H9 (cell line): ENCODE measurements around the gene TMEM126A. TPM values are rescaled to one million over a fixed set of nuclear protein-coding genes. Genes with fewer than 3 reads are reported as not detected.
"Not testable (repeated sequence)": the region's sequence is repeated elsewhere in the genome, so short reads cannot be mapped to it uniquely, and the experiment has no call there.

Experiments used
- DNase-seq: peaks from one replicate; pipeline ENCODE4 v3.0.0-alpha.2; 2017
- H2AFZ ChIP-seq: one replicate; pipeline ENCODE4 v1.6.1; 2013; ENCODE audit warnings: mild to moderate bottlenecking, low read length, control low read depth, moderate library complexity
- H2AK5ac ChIP-seq: 2 replicates; pipeline ENCODE4 v1.6.1; 2013; ENCODE audit warnings: low read length, control low read depth, mixed read lengths; ENCODE audit not compliant: insufficient read length
- H2BK120ac ChIP-seq: one replicate; pipeline ENCODE4 v1.6.1; 2013; ENCODE audit warnings: low read depth, mild to moderate bottlenecking, low read length, control low read depth, inconsistent platforms; ENCODE audit not compliant: poor library complexity, severe bottlenecking
- H2BK12ac ChIP-seq: 2 replicates; pipeline ENCODE4 v1.6.1; 2013; ENCODE audit warnings: low read length, control low read depth, mixed read lengths, low read depth; ENCODE audit not compliant: insufficient read length
- H2BK15ac ChIP-seq: 2 replicates; pipeline ENCODE4 v1.6.1; 2013; ENCODE audit warnings: low read depth, low read length, control low read depth
- H2BK20ac ChIP-seq: one replicate; pipeline ENCODE4 v1.6.1; 2013; ENCODE audit warnings: low read depth, mild to moderate bottlenecking, low read length, control low read depth, inconsistent platforms; ENCODE audit not compliant: poor library complexity, severe bottlenecking
- H2BK5ac ChIP-seq: 2 replicates; pipeline ENCODE4 v1.6.1; 2013; ENCODE audit warnings: low read length, control low read depth, mixed read lengths; ENCODE audit not compliant: insufficient read length
- H3K14ac ChIP-seq: 2 replicates; pipeline ENCODE4 v1.6.1; 2013; ENCODE audit warnings: low read length, control low read depth; ENCODE audit not compliant: insufficient read depth
- H3K18ac ChIP-seq: 2 replicates; pipeline ENCODE4 v1.6.1; 2013; ENCODE audit warnings: low read depth, mild to moderate bottlenecking, mixed read lengths, low read length, control low read depth; ENCODE audit not compliant: insufficient read length
- H3K23ac ChIP-seq: 2 replicates; pipeline ENCODE4 v1.6.1; 2013; ENCODE audit warnings: low read length, control low read depth, mixed read lengths, low read depth; ENCODE audit not compliant: insufficient read length
- H3K23me2 ChIP-seq: 2 replicates; pipeline ENCODE4 v1.6.1; 2013; ENCODE audit warnings: low read depth, mild to moderate bottlenecking, mixed read lengths, low read length, control low read depth; ENCODE audit not compliant: insufficient read length, poor library complexity, severe bottlenecking
- H3K27ac ChIP-seq: 2 replicates; pipeline ENCODE4 v1.5.1; 2013; ENCODE audit warnings: low read length, control low read depth, mixed read lengths, low read depth; ENCODE audit not compliant: insufficient read length
- H3K27me3 ChIP-seq: 2 replicates; pipeline ENCODE4 v1.6.1; 2013; ENCODE audit warnings: low read length, control low read depth, inconsistent platforms; ENCODE audit not compliant: insufficient read depth
- H3K4ac ChIP-seq: 2 replicates; pipeline ENCODE4 v1.6.1; 2013; ENCODE audit warnings: low read depth, mild to moderate bottlenecking, control low read depth, inconsistent platforms, low read length, moderate library complexity
- H3K4me1 ChIP-seq: 2 replicates; pipeline ENCODE4 v1.6.1; 2013; ENCODE audit warnings: low read length, control low read depth, inconsistent platforms; ENCODE audit not compliant: insufficient read depth
- H3K4me2 ChIP-seq: 2 replicates; pipeline ENCODE4 v1.6.1; 2013; ENCODE audit warnings: low read length, control low read depth, mixed read lengths; ENCODE audit not compliant: insufficient read length, insufficient read depth
- H3K56ac ChIP-seq: 2 replicates; pipeline ENCODE4 v1.6.1; 2013; ENCODE audit warnings: low read depth, mild to moderate bottlenecking, mixed read lengths, low read length, control low read depth; ENCODE audit not compliant: insufficient read length
- H3K79me1 ChIP-seq: 2 replicates; pipeline ENCODE4 v1.6.1; 2013; ENCODE audit warnings: low read depth, mild to moderate bottlenecking, moderate library complexity, low read length, control low read depth, inconsistent platforms; ENCODE audit not compliant: insufficient read depth, poor library complexity, severe bottlenecking
- H3K79me2 ChIP-seq: 2 replicates; pipeline ENCODE4 v1.6.1; 2013; ENCODE audit warnings: low read length, control low read depth, inconsistent platforms; ENCODE audit not compliant: insufficient read depth
- H3K9ac ChIP-seq: 2 replicates; pipeline ENCODE4 v1.6.1; 2013; ENCODE audit warnings: low read length, control low read depth, mixed read lengths; ENCODE audit not compliant: insufficient read length; ENCODE audit errors: extremely low read depth
- H3K9me3 ChIP-seq: one replicate; pipeline ENCODE4 v1.6.1; 2013; ENCODE audit warnings: low read depth, low read length, inconsistent platforms; ENCODE audit not compliant: control insufficient read depth
- H3T11ph ChIP-seq: one replicate; pipeline ENCODE4 v1.6.1; 2013; ENCODE audit warnings: mild to moderate bottlenecking, low read length, control low read depth, inconsistent platforms
- H4K20me1 ChIP-seq: one replicate; pipeline ENCODE4 v1.6.1; 2013; ENCODE audit not compliant: control insufficient read depth, insufficient read length, insufficient read depth
- H4K5ac ChIP-seq: 2 replicates; pipeline ENCODE4 v1.6.1; 2013; ENCODE audit warnings: low read depth, mild to moderate bottlenecking, mixed read lengths, low read length, control low read depth; ENCODE audit not compliant: insufficient read length
- H4K8ac ChIP-seq: replicated peaks from 2 replicates; pipeline ENCODE4 v1.6.1; 2013; ENCODE audit warnings: low read length, control low read depth, mixed read lengths, low read depth; ENCODE audit not compliant: insufficient read length
- H4K91ac ChIP-seq: 2 replicates; pipeline ENCODE4 v1.6.1; 2013; ENCODE audit warnings: low read depth, mild to moderate bottlenecking, moderate library complexity, mixed read lengths, low read length, control low read depth; ENCODE audit not compliant: insufficient read length
- H3K27ac Mint-ChIP-seq, 3 experiments: 2 replicates in 2 of 3; 3 replicates in 1 of 3; pipeline ENCODE4 v1.8.0; 2020 to 2021; ENCODE audit warnings: mixed read lengths in 3 of 3, mild to moderate bottlenecking in 1 of 3, moderate library complexity in 1 of 3
- H3K27me3 Mint-ChIP-seq: 2 replicates; pipeline ENCODE4 v1.8.0; 2021; ENCODE audit warnings: low read depth, mild to moderate bottlenecking, moderate library complexity, mixed read lengths
- H3K36me3 Mint-ChIP-seq, 3 experiments: 2 replicates in 2 of 3; 3 replicates in 1 of 3; pipeline ENCODE4 v1.8.0; 2020 to 2021; ENCODE audit warnings: low read depth in 3 of 3, mixed read lengths in 3 of 3; ENCODE audit not compliant: insufficient read depth in 1 of 3
- H3K4me1 Mint-ChIP-seq, 2 experiments: 2 replicates each; pipeline ENCODE4 v1.8.0; 2020; ENCODE audit warnings: mixed read lengths in 2 of 2
- H3K4me3 Mint-ChIP-seq, 2 experiments: 2 replicates in 1 of 2; 3 replicates in 1 of 2; pipeline ENCODE4 v1.8.0; 2020 to 2021; ENCODE audit warnings: mild to moderate bottlenecking in 2 of 2, mixed read lengths in 2 of 2, moderate library complexity in 1 of 2
- H3K9me3 Mint-ChIP-seq, 2 experiments: 2 replicates in 1 of 2; 3 replicates in 1 of 2; pipeline ENCODE4 v1.8.0; 2020; ENCODE audit warnings: mild to moderate bottlenecking in 2 of 2, mixed read lengths in 2 of 2, moderate library complexity in 1 of 2
- WGBS: extraction: QIAGEN DNeasy Blood & Tissue Kit; methylation state at CpG from one replicate; pipeline ENCODE4 v1.1.7; 2013; ENCODE audit warnings: missing lambda C conversion rate, low lambda C conversion rate, mixed read lengths; ENCODE audit not compliant: insufficient read length; ENCODE audit errors: extremely low coverage; 5-methylcytosine and 5-hydroxymethylcytosine counted together
- total RNA-seq: library from RNA; stranded (reverse); gene quantifications from 2 replicates; pipeline ENCODE4 v1.2.1, GENCODE V29; 2021
- TF ChIP-seq, protein P1 (sequence below): fragments of 200-600 bp; sonication (generic); conservative IDR thresholded peaks from 3 replicates; pipeline ENCODE4 v1.8.0; 2021; ENCODE audit warnings: antibody characterized with exemption, mild to moderate bottlenecking

The TMEM126A gene
- total RNA-seq, 1 experiment from 2014 or later = 28.0 TPM

DNA sequence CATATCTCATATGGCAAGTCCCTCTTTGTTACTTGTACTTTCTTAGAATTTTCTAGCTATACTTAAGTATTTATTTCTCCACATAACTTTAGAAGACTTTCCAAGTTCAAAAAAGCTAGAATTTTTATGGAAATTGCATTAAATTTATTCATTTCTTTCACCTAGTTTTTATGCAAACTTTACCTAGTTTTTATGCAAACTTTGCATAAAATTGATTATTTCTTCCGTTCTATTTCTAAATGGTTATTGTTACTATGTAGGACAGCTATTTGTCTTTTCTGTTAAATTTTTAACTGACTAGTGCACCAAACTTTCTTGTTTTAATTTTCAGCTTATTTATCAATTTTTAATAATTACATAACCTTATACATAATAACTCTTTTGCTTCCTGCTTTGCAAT lies 20.4 kb downstream of the TMEM126A start:
- no peak overlapping the region for H4K91ac ChIP-seq
- Mint-ChIP-seq H3K36me3 (peaks cover 15 to 17% (median 15%) of the 10 kb centered on the region in 3 experiments), H3K9me3 (peaks cover 22 to 24% of the 10 kb centered on the region in 2 experiments), H3K27me3 (peaks cover 34% of the 10 kb centered on the region), H3K4me3 (no peak overlapping the region), H3K4me1 (peaks cover 12 to 17% of the 10 kb centered on the region in 2 experiments), H3K27ac (no peak overlapping the region)
- H2BK15ac ChIP-seq = no peak overlapping the region
- no peaks in the 10 kb centered on the region for H3K9me3 ChIP-seq
- H3K27me3 ChIP-seq = no peaks in the 10 kb centered on the region; the same call in 1 of the 2 replicates
- no peak overlapping the region for H4K8ac ChIP-seq
- no peak overlapping the region for H3K27ac ChIP-seq
- H3K23ac ChIP-seq = no peak overlapping the region
- DNase-seq = no peak
- no peak overlapping the region for H2BK20ac ChIP-seq
- no peak overlapping the region for H2BK12ac ChIP-seq
- H3K14ac ChIP-seq = no peak overlapping the region
- no peak overlapping the region for H2BK120ac ChIP-seq
- H2AK5ac ChIP-seq = no peak overlapping the region
- no peak overlapping the region for H4K5ac ChIP-seq
- WGBS = no CpG with 5 or more reads among the region's 1 CpG
- no peak overlapping the region for H3K4ac ChIP-seq
- H3K18ac ChIP-seq = no peak overlapping the region
- H4K20me1 ChIP-seq = no peaks in the 10 kb centered on the region
- no peak overlapping the region for H3K4me2 ChIP-seq
- H2BK5ac ChIP-seq = no peak overlapping the region
- H3T11ph ChIP-seq = no peak overlapping the region
- H2AFZ ChIP-seq = no peak overlapping the region
- H3K9ac ChIP-seq = no peak overlapping the region
- H3K79me1 ChIP-seq = no peaks in the 10 kb centered on the region
- peaks cover 4% of the 10 kb centered on the region for H3K23me2 ChIP-seq
- no peak overlapping the region for H3K56ac ChIP-seq
- peaks cover 11% of the 10 kb centered on the region for H3K79me2 ChIP-seq
- H3K4me1 ChIP-seq = no peaks in the 10 kb centered on the region; the same call in 1 of the 2 replicates
- TF ChIP-seq, protein P1, sequence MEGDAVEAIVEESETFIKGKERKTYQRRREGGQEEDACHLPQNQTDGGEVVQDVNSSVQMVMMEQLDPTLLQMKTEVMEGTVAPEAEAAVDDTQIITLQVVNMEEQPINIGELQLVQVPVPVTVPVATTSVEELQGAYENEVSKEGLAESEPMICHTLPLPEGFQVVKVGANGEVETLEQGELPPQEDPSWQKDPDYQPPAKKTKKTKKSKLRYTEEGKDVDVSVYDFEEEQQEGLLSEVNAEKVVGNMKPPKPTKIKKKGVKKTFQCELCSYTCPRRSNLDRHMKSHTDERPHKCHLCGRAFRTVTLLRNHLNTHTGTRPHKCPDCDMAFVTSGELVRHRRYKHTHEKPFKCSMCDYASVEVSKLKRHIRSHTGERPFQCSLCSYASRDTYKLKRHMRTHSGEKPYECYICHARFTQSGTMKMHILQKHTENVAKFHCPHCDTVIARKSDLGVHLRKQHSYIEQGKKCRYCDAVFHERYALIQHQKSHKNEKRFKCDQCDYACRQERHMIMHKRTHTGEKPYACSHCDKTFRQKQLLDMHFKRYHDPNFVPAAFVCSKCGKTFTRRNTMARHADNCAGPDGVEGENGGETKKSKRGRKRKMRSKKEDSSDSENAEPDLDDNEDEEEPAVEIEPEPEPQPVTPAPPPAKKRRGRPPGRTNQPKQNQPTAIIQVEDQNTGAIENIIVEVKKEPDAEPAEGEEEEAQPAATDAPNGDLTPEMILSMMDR = no peak

DNA sequence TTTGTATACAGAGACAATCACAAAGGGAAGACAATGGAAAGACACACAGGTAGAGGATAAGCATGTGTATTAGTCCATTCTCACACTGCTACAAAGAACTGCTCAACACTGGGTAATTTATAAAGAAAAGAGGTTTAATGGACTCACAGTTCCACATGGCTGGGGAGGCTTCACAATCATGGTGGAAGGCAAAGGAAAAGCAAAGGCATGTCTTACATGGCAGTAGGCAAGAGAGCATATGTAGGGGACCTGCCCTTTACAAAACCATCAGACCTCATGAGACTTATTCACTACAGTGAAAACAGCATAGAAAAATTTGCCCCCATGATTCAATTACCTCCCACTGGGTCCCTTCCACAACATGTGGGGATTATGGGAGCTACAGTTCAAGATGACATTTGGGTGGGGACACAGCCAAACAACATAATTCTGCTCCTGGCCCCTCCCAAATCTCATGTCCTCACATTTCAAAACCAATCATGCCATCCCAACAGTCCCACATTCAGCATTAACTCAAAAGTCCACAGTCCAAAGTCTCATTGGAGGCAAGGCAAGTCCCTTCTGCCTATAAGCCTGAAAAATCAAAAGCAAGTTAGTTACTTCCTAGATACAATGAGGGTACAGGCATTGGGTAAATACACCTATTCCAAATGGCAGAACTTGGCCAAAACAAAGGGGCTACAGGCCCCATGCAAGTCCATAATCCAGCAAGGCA lies 23.3 kb downstream of the TMEM126A start:
- H3K23ac ChIP-seq, H3K18ac ChIP-seq, DNase-seq, H2BK120ac ChIP-seq, H2BK20ac ChIP-seq, H3K4ac ChIP-seq, H2AK5ac ChIP-seq, H2AFZ ChIP-seq, H3K14ac ChIP-seq, H3K4me1 Mint-ChIP-seq, H3K27me3 ChIP-seq, H3K27ac Mint-ChIP-seq, H3K36me3 Mint-ChIP-seq, H2BK15ac ChIP-seq, H3K4me2 ChIP-seq, H4K8ac ChIP-seq, H2BK5ac ChIP-seq, H4K20me1 ChIP-seq, H2BK12ac ChIP-seq, H3K79me1 ChIP-seq, H3T11ph ChIP-seq, H4K91ac ChIP-seq, H3K9ac ChIP-seq, H3K23me2 ChIP-seq, H3K9me3 ChIP-seq, H3K79me2 ChIP-seq, H3K4me1 ChIP-seq, H3K4me3 Mint-ChIP-seq, H4K5ac ChIP-seq, H3K56ac ChIP-seq, H3K27ac ChIP-seq: not testable (repeated sequence)
- Mint-ChIP-seq H3K27me3 (peaks cover 59% of the 10 kb centered on the region), H3K9me3 (peaks cover 27 to 31% of the 10 kb centered on the region in 2 experiments)
